GM12878 (cell line): ENCODE results near the gene ADCYAP1. TPM values are rescaled to one million over a fixed set of nuclear protein-coding genes. Genes with fewer than 3 reads are reported as not detected.

Experiments used
- ATAC-seq: fragments of 200-7000 bp; cut with Tn5 transposase; 3 replicates; pipeline ENCODE4 v1.9.1; 2020; ENCODE audit warnings: mild to moderate bottlenecking, moderate library complexity
- BruUV-seq: library from RNA; stranded (reverse); fragments of 400-500 nt; replicated peaks from 2 replicates; lab custom pipeline; 2021; lab: Mats Ljungman, UMichigan
- CTCF ChIA-PET: fragments of 300-600 bp; sonication (Branson Sonifier 250); formaldehyde crosslinking; extraction: SDS; loops from one replicate; lab custom pipeline; 2021; ENCODE audit warnings: inconsistent platforms; lab: Yijun Ruan, JAX
- POLR2A ChIA-PET: fragments of 350-600 bp; formaldehyde crosslinking; extraction: SDS; loops from one replicate; lab custom pipeline; 2021; ENCODE audit warnings: inconsistent platforms; lab: Charles Lee
- RAD21 ChIA-PET: fragments of 300-600 bp; sonication (Branson Sonifier 250); formaldehyde crosslinking; loops from one replicate; lab custom pipeline; 2023; ENCODE audit warnings: antibody characterized with exemption; ENCODE audit not compliant: unreplicated experiment; lab: Charles Lee
- SMC1A ChIA-PET: fragments of 300-600 bp; sonication (Branson Sonifier 250); formaldehyde crosslinking; loops from one replicate; lab custom pipeline; 2023; ENCODE audit not compliant: unreplicated experiment, uncharacterized antibody; lab: Charles Lee
- DNase-seq: peaks from one replicate; pipeline ENCODE4 v3.0.0-alpha.2; 2011; ENCODE audit warnings: low read depth, low spot score
- FAIRE-seq: peaks from 3 replicates; lab custom pipeline; 2011; peaks lifted over from hg19 to GRCh38; lab: Jason Lieb, UNC
- H2AFZ ChIP-seq: 2 replicates; pipeline ENCODE4 v1.6.0; 2011; ENCODE audit warnings: low read depth, low read length, control low read depth; ENCODE audit not compliant: control insufficient read depth
- H3K27ac ChIP-seq: 2 replicates; pipeline ENCODE4 v1.5.1; 2011; ENCODE audit warnings: control low read depth; ENCODE audit not compliant: control insufficient read depth, insufficient read depth
- H3K27me3 ChIP-seq, 2 experiments: replicated peaks in 1 of 2; 2 replicates each; pipeline versions ENCODE4 v1.6.0 to v1.6.1; 2011; ENCODE audit warnings: low read length in 1 of 2; ENCODE audit not compliant: control insufficient read depth in 2 of 2, insufficient read depth in 2 of 2
- H3K36me3 ChIP-seq, 2 experiments: 2 replicates each; pipeline ENCODE4 v1.5.1; 2011; ENCODE audit warnings: low read length in 1 of 2; ENCODE audit not compliant: control insufficient read depth in 2 of 2, insufficient read depth in 2 of 2
- H3K4me1 ChIP-seq: 2 replicates; pipeline ENCODE4 v1.6.1; 2011; ENCODE audit warnings: mild to moderate bottlenecking, low read length, moderate library complexity, mixed read lengths; ENCODE audit not compliant: control insufficient read depth, insufficient read depth
- H3K4me2 ChIP-seq: 2 replicates; pipeline ENCODE4 v1.6.0; 2011; ENCODE audit warnings: control low read depth; ENCODE audit not compliant: control insufficient read depth, insufficient read depth
- H3K4me3 ChIP-seq: fragments of 200-600 bp; sonication (generic); 2 replicates; pipeline ENCODE4 v1.5.1; 2016
- H3K79me2 ChIP-seq: 2 replicates; pipeline ENCODE4 v1.6.0; 2011; ENCODE audit warnings: low read length; ENCODE audit not compliant: control insufficient read depth, insufficient read depth
- H3K9ac ChIP-seq: 2 replicates; pipeline ENCODE4 v1.8.0; 2011; ENCODE audit warnings: low read length, control low read depth, mixed read lengths; ENCODE audit not compliant: control insufficient read depth, insufficient read depth
- H3K9me3 ChIP-seq: replicated peaks from 3 replicates; pipeline ENCODE4 v1.5.1; 2011; ENCODE audit warnings: mild to moderate bottlenecking, low read length; ENCODE audit not compliant: control insufficient read depth, insufficient read depth
- H4K20me1 ChIP-seq: 2 replicates; pipeline ENCODE4 v1.6.0; 2011; ENCODE audit not compliant: control insufficient read depth, insufficient read depth
- ATF7 ChIP-seq: fragments of 450-650 bp; IDR thresholded peaks from 2 replicates; pipeline ENCODE4 v1.6.1; 2016; ENCODE audit warnings: low read depth, mild to moderate bottlenecking
- CBFB ChIP-seq: IDR thresholded peaks from 2 replicates; pipeline ENCODE4 v1.6.1; 2016; ENCODE audit warnings: antibody characterized with exemption, low read depth
- CBX3 ChIP-seq: fragments of 200-600 bp; sonication (generic); IDR thresholded peaks from 2 replicates; pipeline ENCODE4 v1.6.1; 2016; ENCODE audit warnings: low read depth, borderline replicate concordance
- CHD4 ChIP-seq: fragments of 200-600 bp; sonication (generic); IDR thresholded peaks from 2 replicates; pipeline ENCODE4 v1.6.1; 2016; ENCODE audit warnings: mild to moderate bottlenecking
- CREM ChIP-seq: IDR thresholded peaks from 2 replicates; pipeline ENCODE4 v1.6.1; 2014; ENCODE audit warnings: antibody characterized with exemption, low read depth
- EP300 ChIP-seq, 2 experiments: fragments of 150-350 bp in 1 of 2; IDR thresholded peaks; 2 replicates each; pipeline ENCODE4 v1.6.1; 2011 to 2012; ENCODE audit warnings: low read depth in 2 of 2, low read length in 2 of 2, borderline replicate concordance in 1 of 2, improper control_type of control experiment in 1 of 2, inconsistent platforms in 1 of 2; ENCODE audit not compliant: control insufficient read depth in 1 of 2
- LARP7 ChIP-seq: fragments of 450-650 bp; IDR thresholded peaks from 2 replicates; pipeline ENCODE4 v1.6.1; 2017; ENCODE audit warnings: mild to moderate bottlenecking
- MTA3 ChIP-seq: IDR thresholded peaks from 2 replicates; pipeline ENCODE4 v1.6.1; 2012; ENCODE audit warnings: low read length, inconsistent platforms, borderline replicate concordance
- MYB ChIP-seq: fragments of 150-350 bp; IDR thresholded peaks from 2 replicates; pipeline ENCODE4 v1.6.1; 2014; ENCODE audit warnings: mild to moderate bottlenecking, low read depth, low read length, borderline replicate concordance
- NFIC ChIP-seq: IDR thresholded peaks from 2 replicates; pipeline ENCODE4 v1.6.1; 2012; ENCODE audit warnings: low read depth, mild to moderate bottlenecking, inconsistent platforms, low read length, moderate library complexity
- PAX5 ChIP-seq: IDR thresholded peaks from 2 replicates; pipeline ENCODE4 v1.6.1; 2011; ENCODE audit warnings: low read depth, low read length, borderline replicate concordance
- SMAD1 ChIP-seq: fragments of 450-650 bp; IDR thresholded peaks from 2 replicates; pipeline ENCODE4 v1.6.1; 2018; ENCODE audit warnings: mild to moderate bottlenecking, low read depth; ENCODE audit not compliant: partially characterized antibody
- SREBF1 ChIP-seq: IDR thresholded peaks from 2 replicates; pipeline ENCODE4 v1.6.1; 2012; ENCODE audit warnings: mild to moderate bottlenecking, low read length
- ZSCAN29 ChIP-seq: fragments of 450-650 bp; IDR thresholded peaks from 2 replicates; pipeline ENCODE4 v1.6.1; 2017; ENCODE audit warnings: mild to moderate bottlenecking, moderate library complexity
- WGBS: methylation state at CpG from one replicate; pipeline ENCODE4 v1.1.6; 2016; ENCODE audit warnings: low lambda C conversion rate; ENCODE audit not compliant: insufficient replicate concordance, insufficient coverage; ENCODE audit errors: missing lambda C conversion rate; 5-methylcytosine and 5-hydroxymethylcytosine counted together
- in situ Hi-C: fragments of 300-500 bp; cut with MboI; formaldehyde crosslinking; loops from 9 replicates; pipeline ENCODE4 v1.14.3; 2018; ENCODE audit warnings: mixed read lengths
- intact Hi-C: fragments of 100-400 bp; cut with micrococcal nuclease; formaldehyde crosslinking; loops from one replicate; pipeline ENCODE4 v1.14.2; 2022; ENCODE audit not compliant: unreplicated experiment
- polyA plus RNA-seq, 11 experiments: library from polyadenylated mRNA; depleted of rRNA in 4 of 11; unstranded in 6 of 11; stranded (reverse) in 5 of 11; fragments of >200 nt; fragmentation: Nextera tagmentation in 4 of 11; fragmentation: Illumina TruSeq in 1 of 11; extraction: Ambion mirVana in 4 of 11; extraction: Trizol in 1 of 11; gene quantifications; 1 replicate in 1 of 11; 2 replicates in 10 of 11; pipeline versions ENCODE4 v1.2.1 to v1.2.3, GENCODE V29; 2011 to 2016; ENCODE audit warnings: inconsistent platforms in 2 of 11, missing spikeins in 2 of 11, low read depth in 1 of 11
- total RNA-seq, 4 experiments: library from RNA; depleted of rRNA in 3 of 4; stranded (reverse); fragments of >200 nt in 3 of 4; fragmentation: Illumina TruSeq in 1 of 4; extraction: Trizol in 1 of 4; gene quantifications; 2 replicates each; pipeline versions ENCODE4 v1.2.1 to v1.2.3, GENCODE V29; 2013 to 2021
- TF ChIP-seq, protein P1 (sequence below): IDR thresholded peaks from 2 replicates; pipeline ENCODE4 v1.6.1; 2012; ENCODE audit warnings: mild to moderate bottlenecking, low read depth, low read length
- TF ChIP-seq, protein P2 (sequence below): fragments of 450-650 bp; IDR thresholded peaks from 2 replicates; pipeline ENCODE4 v1.6.1; 2017; ENCODE audit warnings: mild to moderate bottlenecking, moderate library complexity

ADCYAP1 gene
- total and polyA plus RNA-seq, 10 of the 15 experiments (the other 5 are each of a cell fraction or from before 2014, with no cell fraction given), result 0.02 TPM; not detected in 9

DNA sequence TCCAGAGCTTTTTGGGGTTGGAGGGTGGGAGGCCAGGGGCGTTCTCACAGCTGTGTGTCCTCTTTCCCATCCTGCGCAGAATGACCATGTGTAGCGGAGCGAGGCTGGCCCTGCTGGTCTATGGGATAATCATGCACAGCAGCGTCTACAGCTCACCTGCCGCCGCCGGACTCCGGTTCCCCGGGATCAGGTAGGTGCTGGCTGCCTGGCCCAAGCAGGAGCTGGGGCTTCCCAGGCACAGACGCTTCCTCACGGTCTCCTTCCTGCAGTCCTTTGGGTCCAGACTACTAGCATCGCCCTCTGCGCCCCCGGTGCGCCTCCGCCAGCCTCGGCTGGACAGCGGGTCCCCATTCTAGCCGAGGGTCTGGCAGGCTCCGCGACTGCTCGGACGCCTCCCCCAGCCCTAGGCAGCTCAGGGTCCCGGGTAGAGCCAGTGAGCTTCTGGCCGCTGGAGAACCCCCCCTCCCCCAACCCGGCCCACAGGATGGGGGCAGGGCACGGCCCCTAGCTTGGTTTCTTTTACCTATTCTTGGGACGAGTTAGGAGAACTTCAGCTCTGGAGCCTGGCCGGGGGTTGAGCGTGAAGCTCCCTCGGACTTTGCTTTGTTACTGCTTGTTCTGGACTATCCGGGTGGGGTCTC, 756 bp downstream of the ADCYAP1 start:
- no TSS peak for BruUV-seq
- no peaks in the 10 kb centered on the region; the same call in 2 of the 3 replicates for H3K9me3 ChIP-seq
- DNase-seq (no peak), ATAC-seq (no peak), FAIRE-seq (no peak)
- POLR2A ChIA-PET, result no interaction called here
- H3K27ac ChIP-seq, result no peak overlapping the region
- in situ Hi-C loops, result loop anchor here (5.0 kb wide), 1 partner anchor 48 kb away; no protein-coding TSS in a partner anchor
- SMC1A ChIA-PET, result no interaction called here
- no peaks in the 10 kb centered on the region for H3K4me1 ChIP-seq
- H4K20me1 ChIP-seq, result no peaks in the 10 kb centered on the region
- H3K9ac ChIP-seq, result no peak overlapping the region
- intact Hi-C loops, result no loop called here
- no peak overlapping the region for H3K4me2 ChIP-seq
- H2AFZ ChIP-seq, result no peak overlapping the region
- CTCF ChIA-PET, result no interaction called here
- H3K79me2 ChIP-seq, result no peaks in the 10 kb centered on the region
- peaks cover 2 to 9% of the 10 kb centered on the region in 2 experiments; a peak in 3 of 4 replicates for H3K27me3 ChIP-seq
- 36% methylated on average over 33 of the region's 33 CpGs for WGBS
- RAD21 ChIA-PET, result no interaction called here
- H3K4me3 ChIP-seq, result no peak overlapping the region
- H3K36me3 ChIP-seq, result no peaks in the 10 kb centered on the region
- no peak for TF ChIP-seq CBFB
- TF ChIP-seq SMAD1, result no peak
- TF ChIP-seq CREM, result no peak
- TF ChIP-seq PAX5, result no peak
- TF ChIP-seq ATF7, result no peak
- TF ChIP-seq CBX3, result no peak
- no peak for TF ChIP-seq SREBF1
- no peak for TF ChIP-seq LARP7
- TF ChIP-seq MYB, result no peak
- no peak for TF ChIP-seq EP300 (IDR thresholded peaks at IDR 0.05; ENCODE audit: borderline replicate concordance in 1 of 2, control insufficient read depth in 1 of 2, low read depth in 2 of 2, low read length in 2 of 2)
- TF ChIP-seq ZSCAN29, result no peak
- TF ChIP-seq, protein P1, sequence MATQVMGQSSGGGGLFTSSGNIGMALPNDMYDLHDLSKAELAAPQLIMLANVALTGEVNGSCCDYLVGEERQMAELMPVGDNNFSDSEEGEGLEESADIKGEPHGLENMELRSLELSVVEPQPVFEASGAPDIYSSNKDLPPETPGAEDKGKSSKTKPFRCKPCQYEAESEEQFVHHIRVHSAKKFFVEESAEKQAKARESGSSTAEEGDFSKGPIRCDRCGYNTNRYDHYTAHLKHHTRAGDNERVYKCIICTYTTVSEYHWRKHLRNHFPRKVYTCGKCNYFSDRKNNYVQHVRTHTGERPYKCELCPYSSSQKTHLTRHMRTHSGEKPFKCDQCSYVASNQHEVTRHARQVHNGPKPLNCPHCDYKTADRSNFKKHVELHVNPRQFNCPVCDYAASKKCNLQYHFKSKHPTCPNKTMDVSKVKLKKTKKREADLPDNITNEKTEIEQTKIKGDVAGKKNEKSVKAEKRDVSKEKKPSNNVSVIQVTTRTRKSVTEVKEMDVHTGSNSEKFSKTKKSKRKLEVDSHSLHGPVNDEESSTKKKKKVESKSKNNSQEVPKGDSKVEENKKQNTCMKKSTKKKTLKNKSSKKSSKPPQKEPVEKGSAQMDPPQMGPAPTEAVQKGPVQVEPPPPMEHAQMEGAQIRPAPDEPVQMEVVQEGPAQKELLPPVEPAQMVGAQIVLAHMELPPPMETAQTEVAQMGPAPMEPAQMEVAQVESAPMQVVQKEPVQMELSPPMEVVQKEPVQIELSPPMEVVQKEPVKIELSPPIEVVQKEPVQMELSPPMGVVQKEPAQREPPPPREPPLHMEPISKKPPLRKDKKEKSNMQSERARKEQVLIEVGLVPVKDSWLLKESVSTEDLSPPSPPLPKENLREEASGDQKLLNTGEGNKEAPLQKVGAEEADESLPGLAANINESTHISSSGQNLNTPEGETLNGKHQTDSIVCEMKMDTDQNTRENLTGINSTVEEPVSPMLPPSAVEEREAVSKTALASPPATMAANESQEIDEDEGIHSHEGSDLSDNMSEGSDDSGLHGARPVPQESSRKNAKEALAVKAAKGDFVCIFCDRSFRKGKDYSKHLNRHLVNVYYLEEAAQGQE, result no peak
- TF ChIP-seq, protein P2, sequence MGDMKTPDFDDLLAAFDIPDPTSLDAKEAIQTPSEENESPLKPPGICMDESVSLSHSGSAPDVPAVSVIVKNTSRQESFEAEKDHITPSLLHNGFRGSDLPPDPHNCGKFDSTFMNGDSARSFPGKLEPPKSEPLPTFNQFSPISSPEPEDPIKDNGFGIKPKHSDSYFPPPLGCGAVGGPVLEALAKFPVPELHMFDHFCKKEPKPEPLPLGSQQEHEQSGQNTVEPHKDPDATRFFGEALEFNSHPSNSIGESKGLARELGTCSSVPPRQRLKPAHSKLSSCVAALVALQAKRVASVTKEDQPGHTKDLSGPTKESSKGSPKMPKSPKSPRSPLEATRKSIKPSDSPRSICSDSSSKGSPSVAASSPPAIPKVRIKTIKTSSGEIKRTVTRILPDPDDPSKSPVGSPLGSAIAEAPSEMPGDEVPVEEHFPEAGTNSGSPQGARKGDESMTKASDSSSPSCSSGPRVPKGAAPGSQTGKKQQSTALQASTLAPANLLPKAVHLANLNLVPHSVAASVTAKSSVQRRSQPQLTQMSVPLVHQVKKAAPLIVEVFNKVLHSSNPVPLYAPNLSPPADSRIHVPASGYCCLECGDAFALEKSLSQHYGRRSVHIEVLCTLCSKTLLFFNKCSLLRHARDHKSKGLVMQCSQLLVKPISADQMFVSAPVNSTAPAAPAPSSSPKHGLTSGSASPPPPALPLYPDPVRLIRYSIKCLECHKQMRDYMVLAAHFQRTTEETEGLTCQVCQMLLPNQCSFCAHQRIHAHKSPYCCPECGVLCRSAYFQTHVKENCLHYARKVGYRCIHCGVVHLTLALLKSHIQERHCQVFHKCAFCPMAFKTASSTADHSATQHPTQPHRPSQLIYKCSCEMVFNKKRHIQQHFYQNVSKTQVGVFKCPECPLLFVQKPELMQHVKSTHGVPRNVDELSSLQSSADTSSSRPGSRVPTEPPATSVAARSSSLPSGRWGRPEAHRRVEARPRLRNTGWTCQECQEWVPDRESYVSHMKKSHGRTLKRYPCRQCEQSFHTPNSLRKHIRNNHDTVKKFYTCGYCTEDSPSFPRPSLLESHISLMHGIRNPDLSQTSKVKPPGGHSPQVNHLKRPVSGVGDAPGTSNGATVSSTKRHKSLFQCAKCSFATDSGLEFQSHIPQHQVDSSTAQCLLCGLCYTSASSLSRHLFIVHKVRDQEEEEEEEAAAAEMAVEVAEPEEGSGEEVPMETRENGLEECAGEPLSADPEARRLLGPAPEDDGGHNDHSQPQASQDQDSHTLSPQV, result no peak
- TF ChIP-seq CHD4, result no peak
- TF ChIP-seq MTA3, result no peak
- no peak for TF ChIP-seq NFIC
